Retinal pigment epithelial cell (primary cell): ENCODE results near the gene CTDSPL.

ENCODE experiments used
- DNase-seq: peaks from one replicate; pipeline ENCODE4 v3.0.0-alpha.2; 2010; ENCODE audit warnings: low read depth
- H3K4me3 ChIP-seq: 2 replicates; pipeline ENCODE4 v1.5.1; 2011; ENCODE audit warnings: mild to moderate bottlenecking, low read length, control low read depth, moderate library complexity
- TF ChIP-seq, protein P1 (sequence below): conservative IDR thresholded peaks from 2 replicates; pipeline ENCODE4 v1.5.1; 2011; ENCODE audit warnings: low read depth, low read length, control low read depth, inconsistent platforms

Gene CTDSPL

DNA sequence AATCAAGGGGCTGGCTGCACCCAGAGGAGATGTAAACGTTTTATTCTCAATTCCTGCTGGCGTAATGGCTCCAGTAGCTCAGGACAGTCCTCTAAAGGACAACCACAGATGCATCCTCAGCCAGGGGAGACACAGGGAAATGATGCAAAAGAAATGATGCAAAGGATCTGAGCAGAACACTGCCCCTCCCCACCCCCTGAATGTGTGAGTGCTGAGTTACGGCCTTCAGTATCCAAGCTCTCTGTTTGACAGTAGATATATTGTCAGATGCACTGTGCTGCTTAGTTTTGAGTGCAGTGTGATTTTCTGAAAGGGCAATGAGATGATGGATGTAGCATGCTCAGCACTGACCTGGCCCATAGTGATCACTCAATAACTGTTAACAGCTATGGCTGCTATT lies 41.4 kb upstream of the CTDSPL start:
- TF ChIP-seq, protein P1, sequence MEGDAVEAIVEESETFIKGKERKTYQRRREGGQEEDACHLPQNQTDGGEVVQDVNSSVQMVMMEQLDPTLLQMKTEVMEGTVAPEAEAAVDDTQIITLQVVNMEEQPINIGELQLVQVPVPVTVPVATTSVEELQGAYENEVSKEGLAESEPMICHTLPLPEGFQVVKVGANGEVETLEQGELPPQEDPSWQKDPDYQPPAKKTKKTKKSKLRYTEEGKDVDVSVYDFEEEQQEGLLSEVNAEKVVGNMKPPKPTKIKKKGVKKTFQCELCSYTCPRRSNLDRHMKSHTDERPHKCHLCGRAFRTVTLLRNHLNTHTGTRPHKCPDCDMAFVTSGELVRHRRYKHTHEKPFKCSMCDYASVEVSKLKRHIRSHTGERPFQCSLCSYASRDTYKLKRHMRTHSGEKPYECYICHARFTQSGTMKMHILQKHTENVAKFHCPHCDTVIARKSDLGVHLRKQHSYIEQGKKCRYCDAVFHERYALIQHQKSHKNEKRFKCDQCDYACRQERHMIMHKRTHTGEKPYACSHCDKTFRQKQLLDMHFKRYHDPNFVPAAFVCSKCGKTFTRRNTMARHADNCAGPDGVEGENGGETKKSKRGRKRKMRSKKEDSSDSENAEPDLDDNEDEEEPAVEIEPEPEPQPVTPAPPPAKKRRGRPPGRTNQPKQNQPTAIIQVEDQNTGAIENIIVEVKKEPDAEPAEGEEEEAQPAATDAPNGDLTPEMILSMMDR: no peak
- no peak overlapping the region for H3K4me3 ChIP-seq
- no peak for DNase-seq

- TF ChIP-seq, protein P1: no peak
- DNase-seq: no peak
These were observed 38.5 kb upstream of the CTDSPL start for GRCh38 chr3:37823189-37823588.

GRCh38 chr3:37824090-37824953 lies 37.4 kb upstream of the CTDSPL start:
- TF ChIP-seq, protein P1: no peak
- no peak overlapping the region for H3K4me3 ChIP-seq
- DNase-seq: no peak

More at GRCh38 chr3:37823189-37823588, 38.5 kb upstream of the CTDSPL start:
- H3K4me3 ChIP-seq: no peak overlapping the region

GRCh38 chr3:37824954-37825328 lies 36.7 kb upstream of the CTDSPL start:
- DNase-seq: no peak
- H3K4me3 ChIP-seq: no peak overlapping the region
- TF ChIP-seq, protein P1: no peak

- no peak for DNase-seq
- TF ChIP-seq, protein P1: no peak
- H3K4me3 ChIP-seq: no peak overlapping the region
These were observed 35.8 kb upstream of the CTDSPL start for GRCh38 chr3:37825744-37826400.

- H3K4me3 ChIP-seq: no peak overlapping the region
- no peak for DNase-seq
- TF ChIP-seq, protein P1: no peak
These were observed 35.2 kb upstream of the CTDSPL start for GRCh38 chr3:37826502-37826901.
